ENCODE data around the gene SH3RF1. TPM values are rescaled to one million over a fixed set of nuclear protein-coding genes. Genes with fewer than 3 reads are reported as not detected.

SH3RF1 gene
- total and polyA plus RNA-seq, 2 experiments from 2014 or later, result 7.8 to 12.4 TPM

GRCh38 chr4:169124661-169125060 lies 146.1 kb downstream of the SH3RF1 start:
- no peaks in the 10 kb centered on the region for H3K27me3 Mint-ChIP-seq (ENCODE audit: insufficient read depth, low read depth, poor library complexity)
- no peak overlapping the region for H3K4me3 Mint-ChIP-seq
- no peak overlapping the region for H3K27ac ChIP-seq (ENCODE audit: low read depth)
- DNase-seq (ENCODE audit: low spot score) (no peak), ATAC-seq (no peak)
- no peak overlapping the region for H3K4me3 ChIP-seq
- no peaks in the 10 kb centered on the region for H3K4me1 ChIP-seq (ENCODE audit: insufficient read depth)
- no peaks in the 10 kb centered on the region for H3K27me3 ChIP-seq (ENCODE audit: insufficient read depth)
- no peak overlapping the region for H3K27ac Mint-ChIP-seq
- H3K4me1 Mint-ChIP-seq, result peaks cover 3% of the 10 kb centered on the region
- peaks cover 2% of the 10 kb centered on the region; the same call in 1 of the 2 replicates for H4K20me1 ChIP-seq (replicated peaks; ENCODE audit: insufficient read depth)
- peaks cover 3% of the 10 kb centered on the region; the same call in 1 of the 3 replicates for H3K36me3 Mint-ChIP-seq (ENCODE audit: low read depth)
- no peak overlapping the region for H2AFZ ChIP-seq
- H3K9me3 Mint-ChIP-seq, result no peaks in the 10 kb centered on the region
- no peaks in the 10 kb centered on the region for H3K79me2 ChIP-seq (replicated peaks; ENCODE audit: insufficient read depth)
- peaks cover 8% of the 10 kb centered on the region for H3K36me3 ChIP-seq (ENCODE audit: insufficient read depth)
- TF ChIP-seq CTCF (conservative IDR thresholded peaks at IDR 0.05; ENCODE audit: low read depth in 2 of 2) (no peak), CREB1 (CRISPR knock-in tag; IDR thresholded peaks at IDR 0.05; ENCODE audit: low read depth) (no peak)
- no peaks in the 10 kb centered on the region for H3K9me2 ChIP-seq (ENCODE audit: insufficient read depth)
- H3K4me2 ChIP-seq, result no peak overlapping the region
- no peaks in the 10 kb centered on the region for H3F3A ChIP-seq (replicated peaks; ENCODE audit: low read depth)

DNA sequence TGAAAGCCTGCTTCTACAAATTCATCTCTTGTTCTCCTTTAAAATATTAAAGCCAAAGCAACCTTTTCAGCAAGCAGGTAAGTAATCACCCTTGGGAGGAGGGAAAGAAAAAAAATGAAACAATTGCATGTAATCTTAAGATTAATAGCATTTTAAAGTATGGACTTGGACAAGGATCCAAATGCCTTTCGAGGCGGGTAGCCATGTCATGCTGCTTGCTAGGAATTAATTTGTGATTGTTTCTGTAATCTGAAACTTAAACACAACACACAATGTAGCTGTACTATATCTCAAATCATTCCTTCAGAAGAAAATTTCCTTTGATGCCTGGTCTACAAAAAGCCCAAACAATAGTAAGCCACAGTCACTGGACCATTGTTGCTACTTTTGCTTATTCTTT lies 148.3 kb downstream of the SH3RF1 start:
- Histone ChIP-seq H3F3A (replicated peaks; ENCODE audit: low read depth) (no peaks in the 10 kb centered on the region), H4K20me1 (replicated peaks; ENCODE audit: insufficient read depth) (peaks cover 2% of the 10 kb centered on the region; the same call in 1 of the 2 replicates), H2AFZ (no peak overlapping the region), H3K27me3 (ENCODE audit: insufficient read depth) (no peaks in the 10 kb centered on the region), H3K79me2 (replicated peaks; ENCODE audit: insufficient read depth) (no peaks in the 10 kb centered on the region), H3K36me3 (ENCODE audit: insufficient read depth) (peaks cover 4% of the 10 kb centered on the region), H3K4me3 (no peak overlapping the region), H3K4me2 (no peak overlapping the region), H3K27ac (ENCODE audit: low read depth) (no peak overlapping the region), H3K9me2 (ENCODE audit: insufficient read depth) (no peaks in the 10 kb centered on the region), H3K4me1 (ENCODE audit: insufficient read depth) (no peaks in the 10 kb centered on the region)
- no peak for DNase-seq (ENCODE audit: low spot score)
- Mint-ChIP-seq H3K9me3 (no peaks in the 10 kb centered on the region), H3K4me1 (peaks cover 3% of the 10 kb centered on the region; the same call in 2 of the 3 replicates), H3K27me3 (ENCODE audit: insufficient read depth, low read depth, poor library complexity) (no peaks in the 10 kb centered on the region), H3K4me3 (no peak overlapping the region), H3K36me3 (ENCODE audit: low read depth) (peaks cover 4% of the 10 kb centered on the region; the same call in 2 of the 3 replicates), H3K27ac (peak overlapping the region; percentile 74; the same call in 1 of the 2 replicates)
- TF ChIP-seq STAT1 (IDR thresholded peaks at IDR 0.05; ENCODE audit: unreplicated experiment) (no peak), NANOG (IDR thresholded peaks at IDR 0.05; ENCODE audit: borderline replicate concordance) (no peak), REST (IDR thresholded peaks at IDR 0.05; ENCODE audit: unreplicated experiment) (no peak), CTCF (conservative IDR thresholded peaks at IDR 0.05; ENCODE audit: low read depth in 2 of 2) (no peak)
- ATAC-seq, result no peak

Measured in GM23338 (cell line).